NCI-H2196 (cell line): ENCODE data around the gene EHD1.

Experiments
- DNase-seq: peaks from one replicate; lab custom pipeline; 2025; ENCODE audit not compliant: unreplicated experiment; lab: John Stamatoyannopoulos, UW

Gene EHD1

GRCh38 chr11:64845129-64845775 lies 33.2 kb downstream of the EHD1 start:
- DNase-seq: no peak

GRCh38 chr11:64844330-64845128 lies 33.9 kb downstream of the EHD1 start, which contains the start of gene CDC42BPG:
TSS of gene CDC42BPG (minus strand) at chr11:64844653. CDS start at chr11:64844569, 84 bp downstream.
- DNase-seq: peak; percentile 93

GRCh38 chr11:64843686-64844329 lies 34.6 kb downstream of the EHD1 start:
- DNase-seq: no peak

- DNase-seq: no peak
Observed at GRCh38 chr11:64842851-64843685, 35.4 kb downstream of the EHD1 start.

- DNase-seq: no peak
Observed at GRCh38 chr11:64842366-64842759, 36.1 kb downstream of the EHD1 start.

GRCh38 chr11:64841592-64842365 lies 36.6 kb downstream of the EHD1 start:
- DNase-seq: no peak

GRCh38 chr11:64839887-64840782 lies 38.3 kb downstream of the EHD1 start:
- no peak for DNase-seq

GRCh38 chr11:64839335-64839734 lies 39.1 kb downstream of the EHD1 start:
- DNase-seq: no peak

GRCh38 chr11:64838600-64839334 lies 39.7 kb downstream of the EHD1 start:
- no peak for DNase-seq

- DNase-seq: no peak
Observed at GRCh38 chr11:64837887-64838351, 40.5 kb downstream of the EHD1 start.

GRCh38 chr11:64836448-64837072 lies 41.9 kb downstream of the EHD1 start:
- DNase-seq: no peak

- DNase-seq: no peak
Observed at GRCh38 chr11:64835616-64836447, 42.6 kb downstream of the EHD1 start.

GRCh38 chr11:64834723-64835615 lies 43.5 kb downstream of the EHD1 start:
- peak; percentile 80 for DNase-seq

GRCh38 chr11:64834031-64834722 lies 44.2 kb downstream of the EHD1 start:
- no peak for DNase-seq

GRCh38 chr11:64833509-64833908 lies 44.9 kb downstream of the EHD1 start:
- DNase-seq: no peak

- DNase-seq: no peak
Observed at GRCh38 chr11:64833198-64833502, 45.3 kb downstream of the EHD1 start.
